HepG2 (cell line): ENCODE measurements around the gene SEC24A. TPM values are rescaled to one million over a fixed set of nuclear protein-coding genes. Genes with fewer than 3 reads are reported as not detected.

ENCODE experiments used
- HMG20B ChIP-seq: conservative IDR thresholded peaks from 2 replicates; pipeline ENCODE4 v1.6.1; 2016; ENCODE audit warnings: missing genetic modification reagents, missing compliant biosample characterization
- MXI1 ChIP-seq: IDR thresholded peaks from 3 replicates; pipeline ENCODE4 v1.6.1; 2012; ENCODE audit warnings: low read depth, low read length, inconsistent platforms, borderline replicate concordance
- PLRG1 ChIP-seq: fragments of 450-650 bp; conservative IDR thresholded peaks from 2 replicates; pipeline ENCODE4 v1.6.1; 2016
- POLR2A ChIP-seq, 2 experiments: IDR thresholded peaks; 2 replicates each; pipeline ENCODE4 v1.6.1; 2011; ENCODE audit warnings: low read depth in 2 of 2, low read length in 2 of 2, mild to moderate bottlenecking in 1 of 2, moderate library complexity in 1 of 2; ENCODE audit not compliant: insufficient read depth in 1 of 2
- PPARG ChIP-seq: conservative IDR thresholded peaks from 2 replicates; pipeline ENCODE4 v1.6.1; 2016; ENCODE audit warnings: missing biosample characterization, missing genetic modification reagents
- RORA ChIP-seq: sonication (generic); formaldehyde crosslinking; IDR thresholded peaks from 2 replicates; pipeline ENCODE4 v1.5.0; 2020; ENCODE audit warnings: mild to moderate bottlenecking, missing genetic modification reagents, moderate library complexity
- SATB2 ChIP-seq: sonication (generic); formaldehyde crosslinking; IDR thresholded peaks from 2 replicates; pipeline ENCODE4 v1.5.0; 2020; ENCODE audit warnings: missing genetic modification reagents
- SNRNP70 ChIP-seq: fragments of 200-400 bp; formaldehyde crosslinking; IDR thresholded peaks from 2 replicates; pipeline ENCODE4 v1.6.1; 2017; ENCODE audit warnings: mild to moderate bottlenecking, low read depth, low read length, moderate library complexity
- ZBTB38 ChIP-seq: sonication (generic); formaldehyde crosslinking; IDR thresholded peaks from 2 replicates; pipeline ENCODE4 v1.5.1; 2020; ENCODE audit warnings: mild to moderate bottlenecking, missing genetic modification reagents
- ZNF101 ChIP-seq: sonication (generic); formaldehyde crosslinking; IDR thresholded peaks from 2 replicates; pipeline ENCODE4 v1.4.0; 2020; ENCODE audit warnings: mild to moderate bottlenecking, low read depth, missing genetic modification reagents, borderline replicate concordance
- ZNF12 ChIP-seq: sonication (generic); formaldehyde crosslinking; IDR thresholded peaks from 2 replicates; pipeline ENCODE4 v1.5.0; 2020; ENCODE audit warnings: missing genetic modification reagents
- ZNF256 ChIP-seq: sonication (generic); formaldehyde crosslinking; conservative IDR thresholded peaks from 2 replicates; pipeline ENCODE4 v1.4.0; 2020; ENCODE audit warnings: missing genetic modification reagents
- ZNF615 ChIP-seq: sonication (generic); formaldehyde crosslinking; IDR thresholded peaks from 2 replicates; pipeline ENCODE4 v1.5.0; 2020; ENCODE audit warnings: mild to moderate bottlenecking, missing genetic modification reagents, borderline replicate concordance
- ZNF878 ChIP-seq: sonication (generic); formaldehyde crosslinking; IDR thresholded peaks from 2 replicates; pipeline ENCODE4 v1.8.1; 2023; ENCODE audit warnings: mild to moderate bottlenecking, missing genetic modification reagents, moderate library complexity
- polyA plus RNA-seq, 8 experiments: library from polyadenylated mRNA; depleted of rRNA in 3 of 8; stranded (reverse) in 7 of 8; unstranded in 1 of 8; fragments of >200 nt; fragmentation: Illumina TruSeq in 4 of 8; extraction: Trizol in 4 of 8; gene quantifications; 2 replicates each; pipeline versions ENCODE4 v1.2.1 to v1.2.3, GENCODE V29; 2011 to 2016; ENCODE audit warnings: low read depth in 4 of 8, missing spikeins in 1 of 8, mixed read lengths in 1 of 8; ENCODE audit not compliant: insufficient read depth in 1 of 8
- total RNA-seq, 5 experiments: library from RNA; depleted of rRNA; stranded (reverse); fragments of >200 nt; fragmentation: Illumina TruSeq; extraction: Trizol; gene quantifications; 2 replicates each; pipeline ENCODE4 v1.2.3, GENCODE V29; 2016; ENCODE audit warnings: low read depth in 1 of 5
- TF ChIP-seq, protein P1 (sequence below): sonication (generic); formaldehyde crosslinking; IDR thresholded peaks from 2 replicates; pipeline ENCODE4 v1.4.0; 2020; ENCODE audit warnings: low read depth, missing genetic modification reagents
- TF ChIP-seq, protein P2 (sequence below): sonication (generic); formaldehyde crosslinking; IDR thresholded peaks from 2 replicates; pipeline ENCODE4 v1.4.0; 2020; ENCODE audit warnings: mild to moderate bottlenecking, missing genetic modification reagents
- TF ChIP-seq, protein P3 (sequence below): sonication (generic); IDR thresholded peaks from 2 replicates; pipeline ENCODE4 v1.6.1; 2016; ENCODE audit warnings: low read depth, borderline replicate concordance
- TF ChIP-seq, protein P4 (sequence below): sonication (generic); formaldehyde crosslinking; IDR thresholded peaks from 2 replicates; pipeline ENCODE4 v1.5.1; 2020; ENCODE audit warnings: mild to moderate bottlenecking, moderate library complexity, missing genetic modification reagents
- TF ChIP-seq, protein P5 (sequence below): sonication (generic); formaldehyde crosslinking; IDR thresholded peaks from 2 replicates; pipeline ENCODE4 v1.9.0; 2021; ENCODE audit warnings: missing genetic modification reagents, mild to moderate bottlenecking, borderline replicate concordance
- TF ChIP-seq, protein P6 (sequence below): sonication (generic); formaldehyde crosslinking; IDR thresholded peaks from 2 replicates; pipeline ENCODE4 v1.5.0; 2020; ENCODE audit warnings: missing genetic modification reagents

Gene SEC24A
- total and polyA plus RNA-seq, 2 of the 13 experiments (the other 11 are each of a cell fraction or from before 2014, with no cell fraction given): 30.5 to 56.8 TPM

DNA sequence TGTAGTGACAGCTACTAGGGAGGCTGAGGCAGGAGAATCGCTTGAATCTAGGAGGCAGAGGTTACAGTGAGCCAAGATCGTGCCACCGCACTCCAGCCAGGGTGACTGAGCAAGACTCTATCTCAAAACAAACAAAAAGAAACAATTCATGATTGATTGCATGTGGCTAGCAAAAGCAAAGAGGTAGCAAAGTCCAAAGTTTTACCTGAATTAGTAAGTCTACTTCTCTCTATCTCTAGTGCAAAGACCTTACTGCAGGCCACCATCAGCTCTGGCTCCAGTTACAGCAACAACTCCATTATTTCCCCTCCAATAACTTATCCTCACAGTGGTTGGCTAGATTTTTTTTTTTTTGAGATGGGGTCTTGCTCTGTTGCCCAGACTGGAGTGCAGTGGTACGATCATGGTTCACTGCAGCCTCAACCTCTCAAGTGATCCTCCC, 9.8 kb upstream of the SEC24A start (continued):
- TF ChIP-seq, protein P1, sequence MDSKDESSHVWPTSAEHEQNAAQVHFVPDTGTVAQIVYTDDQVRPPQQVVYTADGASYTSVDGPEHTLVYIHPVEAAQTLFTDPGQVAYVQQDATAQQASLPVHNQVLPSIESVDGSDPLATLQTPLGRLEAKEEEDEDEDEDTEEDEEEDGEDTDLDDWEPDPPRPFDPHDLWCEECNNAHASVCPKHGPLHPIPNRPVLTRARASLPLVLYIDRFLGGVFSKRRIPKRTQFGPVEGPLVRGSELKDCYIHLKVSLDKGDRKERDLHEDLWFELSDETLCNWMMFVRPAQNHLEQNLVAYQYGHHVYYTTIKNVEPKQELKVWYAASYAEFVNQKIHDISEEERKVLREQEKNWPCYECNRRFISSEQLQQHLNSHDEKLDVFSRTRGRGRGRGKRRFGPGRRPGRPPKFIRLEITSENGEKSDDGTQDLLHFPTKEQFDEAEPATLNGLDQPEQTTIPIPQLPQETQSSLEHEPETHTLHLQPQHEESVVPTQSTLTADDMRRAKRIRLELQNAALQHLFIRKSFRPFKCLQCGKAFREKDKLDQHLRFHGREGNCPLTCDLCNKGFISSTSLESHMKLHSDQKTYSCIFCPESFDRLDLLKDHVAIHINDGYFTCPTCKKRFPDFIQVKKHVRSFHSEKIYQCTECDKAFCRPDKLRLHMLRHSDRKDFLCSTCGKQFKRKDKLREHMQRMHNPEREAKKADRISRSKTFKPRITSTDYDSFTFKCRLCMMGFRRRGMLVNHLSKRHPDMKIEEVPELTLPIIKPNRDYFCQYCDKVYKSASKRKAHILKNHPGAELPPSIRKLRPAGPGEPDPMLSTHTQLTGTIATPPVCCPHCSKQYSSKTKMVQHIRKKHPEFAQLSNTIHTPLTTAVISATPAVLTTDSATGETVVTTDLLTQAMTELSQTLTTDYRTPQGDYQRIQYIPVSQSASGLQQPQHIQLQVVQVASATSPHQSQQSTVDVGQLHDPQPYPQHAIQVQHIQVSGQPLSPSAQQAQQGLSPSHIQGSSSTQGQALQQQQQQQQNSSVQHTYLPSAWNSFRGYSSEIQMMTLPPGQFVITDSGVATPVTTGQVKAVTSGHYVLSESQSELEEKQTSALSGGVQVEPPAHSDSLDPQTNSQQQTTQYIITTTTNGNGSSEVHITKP (CRISPR knock-in tag): 0 out of 2 replicates have a peak, but pooled peaks have one; percentile 26
- TF ChIP-seq SATB2 (CRISPR knock-in tag) (no peak), ZNF615 (no peak), ZBTB38 (CRISPR knock-in tag) (no peak), PPARG (CRISPR knock-in tag) (peak; percentile 59), POLR2A (IDR thresholded peaks at IDR 0.05; ENCODE audit: insufficient read depth in 1 of 2, low read depth in 2 of 2, low read length in 2 of 2) (peak; percentile 23 to 52; a peak in 2 of 4 replicates), ZNF12 (CRISPR knock-in tag) (no peak), MXI1 (no peak; the same call in 2 of the 3 replicates), ZNF101 (CRISPR knock-in tag) (no peak), PLRG1 (no peak), SNRNP70 (no peak), HMG20B (no peak), RORA (CRISPR knock-in tag) (no peak), ZNF256 (CRISPR knock-in tag) (no peak), ZNF878 (0 out of 2 replicates have a peak, but pooled peaks have one; percentile 51)
- TF ChIP-seq, protein P2, sequence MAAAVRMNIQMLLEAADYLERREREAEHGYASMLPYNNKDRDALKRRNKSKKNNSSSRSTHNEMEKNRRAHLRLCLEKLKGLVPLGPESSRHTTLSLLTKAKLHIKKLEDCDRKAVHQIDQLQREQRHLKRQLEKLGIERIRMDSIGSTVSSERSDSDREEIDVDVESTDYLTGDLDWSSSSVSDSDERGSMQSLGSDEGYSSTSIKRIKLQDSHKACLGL: no peak
- TF ChIP-seq, protein P3, sequence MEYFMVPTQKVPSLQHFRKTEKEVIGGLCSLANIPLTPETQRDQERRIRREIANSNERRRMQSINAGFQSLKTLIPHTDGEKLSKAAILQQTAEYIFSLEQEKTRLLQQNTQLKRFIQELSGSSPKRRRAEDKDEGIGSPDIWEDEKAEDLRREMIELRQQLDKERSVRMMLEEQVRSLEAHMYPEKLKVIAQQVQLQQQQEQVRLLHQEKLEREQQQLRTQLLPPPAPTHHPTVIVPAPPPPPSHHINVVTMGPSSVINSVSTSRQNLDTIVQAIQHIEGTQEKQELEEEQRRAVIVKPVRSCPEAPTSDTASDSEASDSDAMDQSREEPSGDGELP: no peak
- TF ChIP-seq, protein P4, sequence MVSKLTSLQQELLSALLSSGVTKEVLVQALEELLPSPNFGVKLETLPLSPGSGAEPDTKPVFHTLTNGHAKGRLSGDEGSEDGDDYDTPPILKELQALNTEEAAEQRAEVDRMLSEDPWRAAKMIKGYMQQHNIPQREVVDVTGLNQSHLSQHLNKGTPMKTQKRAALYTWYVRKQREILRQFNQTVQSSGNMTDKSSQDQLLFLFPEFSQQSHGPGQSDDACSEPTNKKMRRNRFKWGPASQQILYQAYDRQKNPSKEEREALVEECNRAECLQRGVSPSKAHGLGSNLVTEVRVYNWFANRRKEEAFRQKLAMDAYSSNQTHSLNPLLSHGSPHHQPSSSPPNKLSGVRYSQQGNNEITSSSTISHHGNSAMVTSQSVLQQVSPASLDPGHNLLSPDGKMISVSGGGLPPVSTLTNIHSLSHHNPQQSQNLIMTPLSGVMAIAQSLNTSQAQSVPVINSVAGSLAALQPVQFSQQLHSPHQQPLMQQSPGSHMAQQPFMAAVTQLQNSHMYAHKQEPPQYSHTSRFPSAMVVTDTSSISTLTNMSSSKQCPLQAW (CRISPR knock-in tag): no peak
- TF ChIP-seq, protein P5, sequence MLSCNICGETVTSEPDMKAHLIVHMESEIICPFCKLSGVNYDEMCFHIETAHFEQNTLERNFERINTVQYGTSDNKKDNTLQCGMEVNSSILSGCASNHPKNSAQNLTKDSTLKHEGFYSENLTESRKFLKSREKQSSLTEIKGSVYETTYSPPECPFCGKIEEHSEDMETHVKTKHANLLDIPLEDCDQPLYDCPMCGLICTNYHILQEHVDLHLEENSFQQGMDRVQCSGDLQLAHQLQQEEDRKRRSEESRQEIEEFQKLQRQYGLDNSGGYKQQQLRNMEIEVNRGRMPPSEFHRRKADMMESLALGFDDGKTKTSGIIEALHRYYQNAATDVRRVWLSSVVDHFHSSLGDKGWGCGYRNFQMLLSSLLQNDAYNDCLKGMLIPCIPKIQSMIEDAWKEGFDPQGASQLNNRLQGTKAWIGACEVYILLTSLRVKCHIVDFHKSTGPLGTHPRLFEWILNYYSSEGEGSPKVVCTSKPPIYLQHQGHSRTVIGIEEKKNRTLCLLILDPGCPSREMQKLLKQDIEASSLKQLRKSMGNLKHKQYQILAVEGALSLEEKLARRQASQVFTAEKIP: no peak
- TF ChIP-seq, protein P6, sequence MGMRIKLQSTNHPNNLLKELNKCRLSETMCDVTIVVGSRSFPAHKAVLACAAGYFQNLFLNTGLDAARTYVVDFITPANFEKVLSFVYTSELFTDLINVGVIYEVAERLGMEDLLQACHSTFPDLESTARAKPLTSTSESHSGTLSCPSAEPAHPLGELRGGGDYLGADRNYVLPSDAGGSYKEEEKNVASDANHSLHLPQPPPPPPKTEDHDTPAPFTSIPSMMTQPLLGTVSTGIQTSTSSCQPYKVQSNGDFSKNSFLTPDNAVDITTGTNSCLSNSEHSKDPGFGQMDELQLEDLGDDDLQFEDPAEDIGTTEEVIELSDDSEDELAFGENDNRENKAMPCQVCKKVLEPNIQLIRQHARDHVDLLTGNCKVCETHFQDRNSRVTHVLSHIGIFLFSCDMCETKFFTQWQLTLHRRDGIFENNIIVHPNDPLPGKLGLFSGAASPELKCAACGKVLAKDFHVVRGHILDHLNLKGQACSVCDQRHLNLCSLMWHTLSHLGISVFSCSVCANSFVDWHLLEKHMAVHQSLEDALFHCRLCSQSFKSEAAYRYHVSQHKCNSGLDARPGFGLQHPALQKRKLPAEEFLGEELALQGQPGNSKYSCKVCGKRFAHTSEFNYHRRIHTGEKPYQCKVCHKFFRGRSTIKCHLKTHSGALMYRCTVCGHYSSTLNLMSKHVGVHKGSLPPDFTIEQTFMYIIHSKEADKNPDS: no peak
